ENCODE data around the gene RING1. TPM values are rescaled to one million over a fixed set of nuclear protein-coding genes. Genes with fewer than 3 reads are reported as not detected.

RING1 gene
- total RNA-seq, 4 donors from 2014 or later: 15.0 to 25.3 (median 20.6) TPM

- Histone ChIP-seq H3K9me3 (no peaks in the 10 kb centered on the region), H3K27ac (replicated peaks in 1 of 4) (peak overlapping the region; percentile 92 to 97 (median 95)), H3K4me3 (peak overlapping the region; percentile 76 to 96 (median 93)), H3K4me1 (peaks cover 41 to 67% (median 52%) of the 10 kb centered on the region in 4 donors), H3K27me3 (no peaks in the 10 kb centered on the region), H3K36me3 (peaks cover 18 to 46% (median 44%) of the 10 kb centered on the region in 4 donors)
- WGBS: 22% methylated on average over 19 of the region's 20 CpGs
- no peak for TF ChIP-seq POLR2A (IDR thresholded peaks at IDR 0.05; ENCODE audit: low read depth)
- TF ChIP-seq POLR2AphosphoS5 (IDR thresholded peaks at IDR 0.05): no peak
- no peak for TF ChIP-seq EP300 (IDR thresholded peaks at IDR 0.05)
- TF ChIP-seq CTCF (IDR thresholded peaks at IDR 0.05): no peak
- intact Hi-C loops (cut with DNase I): no loop called here
- no peak for DNase-seq (ENCODE audit: extremely low spot score)
Observed at GRCh38 chr6:33206864-33207551, 1.3 kb upstream of the RING1 start.

- H3K4me1 ChIP-seq: peaks cover 37 to 67% (median 49%) of the 10 kb centered on the region in 4 donors
- peak overlapping the region; percentile 76 to 96 (median 93) for H3K4me3 ChIP-seq
- WGBS: 1% methylated on average over 29 of the region's 29 CpGs
- no peak for TF ChIP-seq EP300 (IDR thresholded peaks at IDR 0.05)
- TF ChIP-seq POLR2A (IDR thresholded peaks at IDR 0.05; ENCODE audit: low read depth): no peak
- TF ChIP-seq CTCF (IDR thresholded peaks at IDR 0.05): no peak
- TF ChIP-seq POLR2AphosphoS5 (IDR thresholded peaks at IDR 0.05): no peak
- no peak for DNase-seq (ENCODE audit: extremely low spot score)
- intact Hi-C loops (cut with DNase I): no loop called here
- H3K27ac ChIP-seq (replicated peaks in 1 of 4): peak overlapping the region; percentile 92 to 97 (median 95)
- no peaks in the 10 kb centered on the region for H3K9me3 ChIP-seq
- H3K36me3 ChIP-seq: peaks cover 12 to 41% (median 39%) of the 10 kb centered on the region in 4 donors
- H3K27me3 ChIP-seq: no peaks in the 10 kb centered on the region
Observed at GRCh38 chr6:33207552-33208090, 679 bp upstream of the RING1 start.

- TF ChIP-seq CTCF (IDR thresholded peaks at IDR 0.05) (no peak), EP300 (IDR thresholded peaks at IDR 0.05) (no peak), POLR2AphosphoS5 (IDR thresholded peaks at IDR 0.05) (no peak), POLR2A (IDR thresholded peaks at IDR 0.05; ENCODE audit: low read depth) (no peak)
- H3K27ac ChIP-seq (replicated peaks in 1 of 4): no peak overlapping the region
- peaks cover 25 to 62% (median 46%) of the 10 kb centered on the region in 4 donors for H3K4me1 ChIP-seq
- WGBS: 84% methylated on average over 10 of the region's 10 CpGs
- no peak for DNase-seq (ENCODE audit: extremely low spot score)
- intact Hi-C loops (cut with DNase I): loop anchor here (5.0 kb wide), 1 partner anchor 57 kb away; no protein-coding TSS in a partner anchor
- no peaks in the 10 kb centered on the region for H3K27me3 ChIP-seq
- peaks cover 0 to 28% (median 26%) of the 10 kb centered on the region in 4 donors for H3K36me3 ChIP-seq
- H3K4me3 ChIP-seq: no peak overlapping the region
- H3K9me3 ChIP-seq: no peaks in the 10 kb centered on the region
Observed at GRCh38 chr6:33209856-33210255, 1.6 kb downstream of the RING1 start.

- Histone ChIP-seq H3K4me1 (peaks cover 19 to 55% (median 40%) of the 10 kb centered on the region in 4 donors), H3K27ac (replicated peaks in 1 of 4) (no peak overlapping the region), H3K36me3 (peaks cover 0 to 28% (median 26%) of the 10 kb centered on the region in 4 donors), H3K9me3 (no peaks in the 10 kb centered on the region), H3K27me3 (no peaks in the 10 kb centered on the region), H3K4me3 (no peak overlapping the region)
- TF ChIP-seq POLR2A (IDR thresholded peaks at IDR 0.05; ENCODE audit: low read depth) (no peak), EP300 (IDR thresholded peaks at IDR 0.05) (no peak), POLR2AphosphoS5 (IDR thresholded peaks at IDR 0.05) (no peak), CTCF (IDR thresholded peaks at IDR 0.05) (no peak)
- intact Hi-C loops (cut with DNase I): loop anchor here (5.0 kb wide), 1 partner anchor 56 kb away; no protein-coding TSS in a partner anchor
- WGBS: 70% methylated on average over 8 of the region's 17 CpGs
- DNase-seq (ENCODE audit: extremely low spot score): no peak
Observed at GRCh38 chr6:33211136-33211535, 2.8 kb downstream of the RING1 start.
